ENCODE measurements around the gene ITPR2. TPM values are rescaled to one million over a fixed set of nuclear protein-coding genes. Genes with fewer than 3 reads are reported as not detected.

The ITPR2 gene
- total and polyA plus RNA-seq, 2 of the 8 experiments (the other 6 are each of a cell fraction or from before 2014, with no cell fraction given), result 4.1 to 48.3 TPM

GRCh38 chr12:26551385-26551784, 281.6 kb downstream of the ITPR2 start (continued):
- TF ChIP-seq CHD7 (IDR thresholded peaks at IDR 0.05; ENCODE audit: insufficient replicate concordance, low read length) (no peak), ATF3 (IDR thresholded peaks at IDR 0.05; ENCODE audit: insufficient read depth, low read depth, low read length) (no peak), EZH2 (IDR thresholded peaks at IDR 0.05; ENCODE audit: low read depth, low read length, severe bottlenecking) (no peak), JUN (IDR thresholded peaks at IDR 0.05; ENCODE audit: low read depth, low read length) (no peak), SUZ12 (IDR thresholded peaks at IDR 0.05; ENCODE audit: low read length) (no peak)
